Measurements from ENCODE around the gene B4GALT2. TPM values are rescaled to one million over a fixed set of nuclear protein-coding genes. Genes with fewer than 3 reads are reported as not detected.

B4GALT2 gene
- total RNA-seq, 2 donors from 2014 or later: 12.8 to 48.6 TPM

GRCh38 chr1:43991200-43991475 lies 12.1 kb downstream of the B4GALT2 start:
- Mint-ChIP-seq H3K27me3 (no peaks in the 10 kb centered on the region), H3K36me3 (no peaks in the 10 kb centered on the region), H3K4me1 (ENCODE audit: low read depth in 2 of 2) (peaks cover 10% of the 10 kb centered on the region in 2 donors), H3K9me3 (no peaks in the 10 kb centered on the region), H3K4me3 (peak overlapping the region; percentile 79), H3K27ac (peak overlapping the region; percentile 32 to 35)
- DNase-seq (ENCODE audit: low spot score) (no peak), ATAC-seq (no peak)

GRCh38 chr1:43991476-43992231 lies 12.6 kb downstream of the B4GALT2 start, which contains the start of gene CCDC24:
Gene CCDC24 (plus strand): TSS chr1:43991599. CDS start chr1:43991879, 280 bp downstream.
- peak within 1 kb of the TSS; percentile 32 to 35 for H3K27ac Mint-ChIP-seq
- no peaks in the 10 kb centered on the region for H3K36me3 Mint-ChIP-seq
- H3K4me3 Mint-ChIP-seq: peak within 1 kb of the TSS; percentile 79
- H3K9me3 Mint-ChIP-seq: no peaks in the 10 kb centered on the region
- no peaks in the 10 kb centered on the region for H3K27me3 Mint-ChIP-seq
- H3K4me1 Mint-ChIP-seq (ENCODE audit: low read depth in 2 of 2): peaks cover 10% of the 10 kb centered on the region in 2 donors
- DNase-seq (ENCODE audit: low spot score) (peak; percentile 89), ATAC-seq (peak; percentile 91 to 93)

- Mint-ChIP-seq H3K4me1 (ENCODE audit: low read depth in 2 of 2) (peaks cover 10% of the 10 kb centered on the region in 2 donors), H3K27ac (peak overlapping the region; percentile 32 to 35), H3K4me3 (peak overlapping the region; percentile 79), H3K36me3 (no peaks in the 10 kb centered on the region), H3K9me3 (no peaks in the 10 kb centered on the region), H3K27me3 (no peaks in the 10 kb centered on the region)
- no peak for ATAC-seq
- no peak for DNase-seq (ENCODE audit: low spot score)
Observed at GRCh38 chr1:43992232-43992995, 13.4 kb downstream of the B4GALT2 start.

- no peak overlapping the region for H3K4me3 Mint-ChIP-seq
- peaks cover 10% of the 10 kb centered on the region in 2 donors for H3K4me1 Mint-ChIP-seq (ENCODE audit: low read depth in 2 of 2)
- no peak for DNase-seq (ENCODE audit: low spot score)
- no peaks in the 10 kb centered on the region for H3K27me3 Mint-ChIP-seq
- H3K27ac Mint-ChIP-seq: peak overlapping the region in 1 of 2 donors; percentile 32
- no peaks in the 10 kb centered on the region for H3K36me3 Mint-ChIP-seq
- no peaks in the 10 kb centered on the region for H3K9me3 Mint-ChIP-seq
- no peak for ATAC-seq
Observed at GRCh38 chr1:43993206-43993914, 14.3 kb downstream of the B4GALT2 start.

- no peak overlapping the region for H3K4me3 Mint-ChIP-seq
- no peak for DNase-seq (ENCODE audit: low spot score)
- ATAC-seq: no peak
- H3K4me1 Mint-ChIP-seq (ENCODE audit: low read depth in 2 of 2): peaks cover 10% of the 10 kb centered on the region in 2 donors
- H3K27ac Mint-ChIP-seq: peak overlapping the region in 1 of 2 donors; percentile 7
- no peaks in the 10 kb centered on the region for H3K27me3 Mint-ChIP-seq
- no peaks in the 10 kb centered on the region for H3K9me3 Mint-ChIP-seq
- no peaks in the 10 kb centered on the region for H3K36me3 Mint-ChIP-seq
Observed at GRCh38 chr1:43994071-43994470, 15.1 kb downstream of the B4GALT2 start.

GRCh38 chr1:43994794-43995790 lies 16.1 kb downstream of the B4GALT2 start:
- H3K4me1 Mint-ChIP-seq (ENCODE audit: low read depth in 2 of 2): peaks cover 10% of the 10 kb centered on the region in 2 donors
- H3K27me3 Mint-ChIP-seq: no peaks in the 10 kb centered on the region
- ATAC-seq (no peak), DNase-seq (ENCODE audit: low spot score) (no peak)
- H3K4me3 Mint-ChIP-seq: no peak overlapping the region
- H3K9me3 Mint-ChIP-seq: no peaks in the 10 kb centered on the region
- H3K27ac Mint-ChIP-seq: no peak overlapping the region
- no peaks in the 10 kb centered on the region for H3K36me3 Mint-ChIP-seq

- peaks cover 10% of the 10 kb centered on the region in 2 donors for H3K4me1 Mint-ChIP-seq (ENCODE audit: low read depth in 2 of 2)
- no peak overlapping the region for H3K4me3 Mint-ChIP-seq
- no peak overlapping the region for H3K27ac Mint-ChIP-seq
- no peaks in the 10 kb centered on the region for H3K27me3 Mint-ChIP-seq
- no peaks in the 10 kb centered on the region for H3K9me3 Mint-ChIP-seq
- no peaks in the 10 kb centered on the region for H3K36me3 Mint-ChIP-seq
- DNase-seq (ENCODE audit: low spot score): no peak
- ATAC-seq: no peak
Observed at GRCh38 chr1:43995984-43996732, 17.1 kb downstream of the B4GALT2 start.

- H3K36me3 Mint-ChIP-seq: no peaks in the 10 kb centered on the region
- no peak for DNase-seq (ENCODE audit: low spot score)
- ATAC-seq: no peak
- no peaks in the 10 kb centered on the region for H3K27me3 Mint-ChIP-seq
- H3K27ac Mint-ChIP-seq: no peak overlapping the region
- H3K4me3 Mint-ChIP-seq: no peak overlapping the region
- H3K4me1 Mint-ChIP-seq (ENCODE audit: low read depth in 2 of 2): peaks cover 10% of the 10 kb centered on the region in 2 donors
- no peaks in the 10 kb centered on the region for H3K9me3 Mint-ChIP-seq
Observed at GRCh38 chr1:43996733-43997115, 17.7 kb downstream of the B4GALT2 start.

GRCh38 chr1:43997295-43997999 lies 18.4 kb downstream of the B4GALT2 start:
- no peaks in the 10 kb centered on the region for H3K36me3 Mint-ChIP-seq
- no peak for ATAC-seq
- DNase-seq (ENCODE audit: low spot score): no peak
- H3K27me3 Mint-ChIP-seq: no peaks in the 10 kb centered on the region
- no peak overlapping the region for H3K27ac Mint-ChIP-seq
- H3K9me3 Mint-ChIP-seq: no peaks in the 10 kb centered on the region
- peaks cover 4 to 5% of the 10 kb centered on the region in 2 donors for H3K4me1 Mint-ChIP-seq (ENCODE audit: low read depth in 2 of 2)
- H3K4me3 Mint-ChIP-seq: no peak overlapping the region

GRCh38 chr1:43998000-43998378 lies 19.0 kb downstream of the B4GALT2 start:
- no peaks in the 10 kb centered on the region for H3K36me3 Mint-ChIP-seq
- no peak overlapping the region for H3K27ac Mint-ChIP-seq
- no peaks in the 10 kb centered on the region for H3K9me3 Mint-ChIP-seq
- DNase-seq (ENCODE audit: low spot score): no peak
- no peak overlapping the region for H3K4me3 Mint-ChIP-seq
- no peak for ATAC-seq
- no peaks in the 10 kb centered on the region for H3K27me3 Mint-ChIP-seq
- no peaks in the 10 kb centered on the region for H3K4me1 Mint-ChIP-seq (ENCODE audit: low read depth in 2 of 2)

- DNase-seq (ENCODE audit: low spot score): no peak
- H3K27me3 Mint-ChIP-seq: no peaks in the 10 kb centered on the region
- H3K4me3 Mint-ChIP-seq: no peak overlapping the region
- no peaks in the 10 kb centered on the region for H3K9me3 Mint-ChIP-seq
- H3K36me3 Mint-ChIP-seq: no peaks in the 10 kb centered on the region
- no peak overlapping the region for H3K27ac Mint-ChIP-seq
- H3K4me1 Mint-ChIP-seq (ENCODE audit: low read depth in 2 of 2): no peaks in the 10 kb centered on the region
- no peak for ATAC-seq
Observed at GRCh38 chr1:43999455-43999854, 20.4 kb downstream of the B4GALT2 start.

GRCh38 chr1:44000122-44000665 lies 21.2 kb downstream of the B4GALT2 start:
- no peak overlapping the region for H3K27ac Mint-ChIP-seq
- H3K36me3 Mint-ChIP-seq: no peaks in the 10 kb centered on the region
- H3K27me3 Mint-ChIP-seq: no peaks in the 10 kb centered on the region
- ATAC-seq (no peak), DNase-seq (ENCODE audit: low spot score) (no peak)
- H3K4me3 Mint-ChIP-seq: no peak overlapping the region
- no peaks in the 10 kb centered on the region for H3K4me1 Mint-ChIP-seq (ENCODE audit: low read depth in 2 of 2)
- no peaks in the 10 kb centered on the region for H3K9me3 Mint-ChIP-seq
